Caco-2 (cell line): Measurements from ENCODE around the gene ATF2. TPM values are rescaled to one million over a fixed set of nuclear protein-coding genes. Genes with fewer than 3 reads are reported as not detected.

ENCODE experiments used
- BruUV-seq: library from RNA; stranded (reverse); fragments of 400-500 nt; replicated peaks from 2 replicates; lab custom pipeline; 2021; lab: Mats Ljungman, UMichigan
- CTCF ChIA-PET: fragments of 300-600 bp; sonication (Branson Sonifier 250); formaldehyde crosslinking; loops from one replicate; lab custom pipeline; 2022; ENCODE audit warnings: antibody characterized with exemption; lab: Charles Lee
- POLR2A ChIA-PET: fragments of 300-600 bp; sonication (Branson Sonifier 250); formaldehyde crosslinking; loops from one replicate; lab custom pipeline; 2022; ENCODE audit warnings: antibody characterized with exemption; lab: Charles Lee
- DNase-seq, 2 experiments: peaks; one replicate each; pipeline versions ENCODE4 v3.0.0 to v3.0.0-alpha.2; 2020 to 2022
- H3K27me3 ChIP-seq: replicated peaks from 2 replicates; pipeline ENCODE4 v1.6.0; 2011; ENCODE audit warnings: low read length; ENCODE audit not compliant: control insufficient read depth, insufficient read depth
- H3K36me3 ChIP-seq: 2 replicates; pipeline ENCODE4 v1.5.1; 2011; ENCODE audit warnings: low read length; ENCODE audit not compliant: control insufficient read depth, insufficient read depth
- H3K4me1 ChIP-seq: fragments of 250-450 bp; sonication (Bioruptor Pico); 2 replicates; pipeline ENCODE4 v1.5.1; 2020; ENCODE audit warnings: mild to moderate bottlenecking
- H3K4me3 ChIP-seq: 2 replicates; pipeline ENCODE4 v1.5.1; 2011; ENCODE audit warnings: low read depth, mild to moderate bottlenecking, control low read depth, low read length
- H3K9me3 ChIP-seq: fragments of 250-450 bp; sonication (Bioruptor Pico); 2 replicates; pipeline ENCODE4 v1.5.1; 2020; ENCODE audit warnings: mild to moderate bottlenecking, moderate library complexity
- H3K27ac Mint-ChIP-seq: one replicate; pipeline ENCODE4 v1.8.0; 2022; ENCODE audit warnings: mixed read lengths; ENCODE audit not compliant: unreplicated experiment
- H3K27me3 Mint-ChIP-seq: one replicate; pipeline ENCODE4 v1.8.0; 2022; ENCODE audit warnings: mixed read lengths; ENCODE audit not compliant: insufficient read depth, unreplicated experiment
- H3K36me3 Mint-ChIP-seq: one replicate; pipeline ENCODE4 v1.8.0; 2022; ENCODE audit warnings: mild to moderate bottlenecking, mixed read lengths; ENCODE audit not compliant: insufficient read depth, unreplicated experiment
- H3K4me1 Mint-ChIP-seq: one replicate; pipeline ENCODE4 v1.8.0; 2022; ENCODE audit warnings: low read depth, mixed read lengths; ENCODE audit not compliant: unreplicated experiment
- H3K4me3 Mint-ChIP-seq: one replicate; pipeline ENCODE4 v1.8.0; 2022; ENCODE audit warnings: mild to moderate bottlenecking, moderate library complexity, mixed read lengths; ENCODE audit not compliant: unreplicated experiment
- H3K9me3 Mint-ChIP-seq: one replicate; pipeline ENCODE4 v1.8.0; 2022; ENCODE audit warnings: mixed read lengths; ENCODE audit not compliant: unreplicated experiment
- CTCF ChIP-seq, 2 experiments: fragments of 200-600 bp in 1 of 2; IDR thresholded peaks; 1 replicate in 1 of 2; 2 replicates in 1 of 2; pipeline versions ENCODE4 v1.5.1 to v1.8.0; 2011 to 2022; ENCODE audit warnings: antibody characterized with exemption in 1 of 2, control low read depth in 1 of 2, inconsistent platforms in 1 of 2, low read depth in 1 of 2, low read length in 1 of 2, mild to moderate bottlenecking in 1 of 2, moderate library complexity in 1 of 2; ENCODE audit not compliant: insufficient read depth in 1 of 2, severe bottlenecking in 1 of 2, unreplicated experiment in 1 of 2
- intact Hi-C: fragments of 100-400 bp; cut with micrococcal nuclease; formaldehyde crosslinking; loops from one replicate; pipeline ENCODE4 v1.10.0; 2022; ENCODE audit not compliant: unreplicated experiment
- total RNA-seq: library from RNA; stranded (reverse); gene quantifications from 2 replicates; pipeline ENCODE4 v1.2.3, GENCODE V29; 2022

The ATF2 gene
- total RNA-seq, 1 experiment from 2014 or later: 47.1 TPM

DNA sequence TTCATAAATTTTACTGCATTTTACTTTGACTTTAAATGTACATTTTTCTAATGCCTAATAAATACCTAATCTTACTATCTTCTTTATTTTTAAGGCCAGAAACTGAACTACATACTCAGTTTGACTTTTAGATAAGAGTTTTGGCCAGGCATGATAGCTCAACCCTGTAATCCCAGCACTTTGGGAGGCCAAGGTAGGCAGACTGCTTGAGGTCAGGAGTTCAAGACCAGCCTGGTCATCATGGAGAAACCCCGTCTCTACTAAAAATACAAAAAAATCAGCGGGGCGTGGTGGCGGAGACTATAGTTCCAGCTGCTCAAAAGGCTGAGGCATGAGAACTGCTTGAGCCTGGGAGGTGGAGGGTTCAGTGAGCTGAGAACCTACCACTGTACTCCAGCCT is 9.1 kb downstream of the ATF2 start:
- no peak overlapping the region for H3K27ac Mint-ChIP-seq
- H3K27me3 ChIP-seq: no peaks in the 10 kb centered on the region
- H3K27me3 Mint-ChIP-seq: no peaks in the 10 kb centered on the region
- H3K9me3 Mint-ChIP-seq: no peaks in the 10 kb centered on the region
- ChIA-PET POLR2A (interaction anchor here (0.6 kb wide), 1 partner anchor 12 kb away, joined by 3 read pairs; no protein-coding TSS in a partner anchor), CTCF (no interaction called here)
- no peaks in the 10 kb centered on the region for H3K9me3 ChIP-seq
- H3K4me3 Mint-ChIP-seq: no peak overlapping the region
- intact Hi-C loops: no loop called here
- no peak for DNase-seq
- H3K4me3 ChIP-seq: no peak overlapping the region
- H3K4me1 ChIP-seq: no peaks in the 10 kb centered on the region
- H3K36me3 Mint-ChIP-seq: no peaks in the 10 kb centered on the region
- no peaks in the 10 kb centered on the region for H3K36me3 ChIP-seq
- no TSS peak for BruUV-seq
- no peaks in the 10 kb centered on the region for H3K4me1 Mint-ChIP-seq
- TF ChIP-seq CTCF (IDR thresholded peaks at IDR 0.05; ENCODE audit: insufficient read depth in 1 of 2, low read depth in 1 of 2, low read length in 1 of 2, severe bottlenecking in 1 of 2, unreplicated experiment in 1 of 2): no peak

- ChIA-PET POLR2A (no interaction called here), CTCF (no interaction called here)
- intact Hi-C loops: no loop called here
These were observed 11.5 kb downstream of the ATF2 start for GRCh38 chr2:175156534-175156933.

DNA sequence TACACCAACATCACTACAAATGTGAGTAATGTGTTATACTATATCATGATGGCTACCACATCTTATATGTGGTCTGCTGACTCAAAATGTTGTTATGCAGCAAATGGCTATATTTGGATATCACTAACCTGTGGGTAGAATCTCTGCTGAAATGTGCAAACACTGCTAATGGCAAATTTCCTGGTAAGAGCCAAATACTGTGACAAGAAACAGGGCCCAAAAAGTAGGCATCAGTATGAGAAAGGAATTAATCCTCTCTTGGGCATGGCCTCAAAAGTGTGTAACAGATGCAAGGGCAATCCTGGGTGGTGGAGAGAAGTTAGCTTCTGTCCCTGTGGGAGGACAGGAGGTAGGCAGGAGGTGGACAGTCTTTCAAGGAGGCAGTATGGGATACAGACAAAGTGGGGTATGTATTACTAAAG is 13.3 kb downstream of the ATF2 start:
- BruUV-seq: no TSS peak
- no peak overlapping the region for H3K4me3 ChIP-seq
- intact Hi-C loops: no loop called here
- H3K36me3 ChIP-seq: no peaks in the 10 kb centered on the region
- peak overlapping the region; percentile 39 for H3K27ac Mint-ChIP-seq
- H3K4me1 Mint-ChIP-seq: peaks cover 7% of the 10 kb centered on the region
- ChIA-PET CTCF (no interaction called here), POLR2A (no interaction called here)
- no peak for TF ChIP-seq CTCF (IDR thresholded peaks at IDR 0.05; ENCODE audit: insufficient read depth in 1 of 2, low read depth in 1 of 2, low read length in 1 of 2, severe bottlenecking in 1 of 2, unreplicated experiment in 1 of 2)
- H3K9me3 Mint-ChIP-seq: no peaks in the 10 kb centered on the region
- H3K4me1 ChIP-seq: no peaks in the 10 kb centered on the region; the same call in 1 of the 2 replicates
- no peak overlapping the region for H3K4me3 Mint-ChIP-seq
- no peaks in the 10 kb centered on the region for H3K9me3 ChIP-seq
- H3K27me3 Mint-ChIP-seq: no peaks in the 10 kb centered on the region
- H3K27me3 ChIP-seq: no peaks in the 10 kb centered on the region
- DNase-seq: no peak
- no peaks in the 10 kb centered on the region for H3K36me3 Mint-ChIP-seq

More at GRCh38 chr2:175156534-175156933, 11.5 kb downstream of the ATF2 start:
- Histone ChIP-seq H3K27me3 (no peaks in the 10 kb centered on the region), H3K36me3 (no peaks in the 10 kb centered on the region), H3K4me3 (no peak overlapping the region), H3K4me1 (no peaks in the 10 kb centered on the region; the same call in 1 of the 2 replicates), H3K9me3 (no peaks in the 10 kb centered on the region)
- no peak overlapping the region for H3K27ac Mint-ChIP-seq
- no peak for TF ChIP-seq CTCF (IDR thresholded peaks at IDR 0.05; ENCODE audit: insufficient read depth in 1 of 2, low read depth in 1 of 2, low read length in 1 of 2, severe bottlenecking in 1 of 2, unreplicated experiment in 1 of 2)
- no peak for DNase-seq
- BruUV-seq: no TSS peak
- H3K4me3 Mint-ChIP-seq: no peak overlapping the region
- no peaks in the 10 kb centered on the region for H3K36me3 Mint-ChIP-seq
- H3K27me3 Mint-ChIP-seq: no peaks in the 10 kb centered on the region
- peaks cover 6% of the 10 kb centered on the region for H3K4me1 Mint-ChIP-seq
- no peaks in the 10 kb centered on the region for H3K9me3 Mint-ChIP-seq
